ENCODE data around the gene BNC2.

BNC2 gene

GRCh38 chr9:16811987-16812685, 58.3 kb downstream of the BNC2 start:
- no peak for DNase-seq

GRCh38 chr9:16809912-16810610, 60.4 kb downstream of the BNC2 start:
- no peak for DNase-seq

DNA sequence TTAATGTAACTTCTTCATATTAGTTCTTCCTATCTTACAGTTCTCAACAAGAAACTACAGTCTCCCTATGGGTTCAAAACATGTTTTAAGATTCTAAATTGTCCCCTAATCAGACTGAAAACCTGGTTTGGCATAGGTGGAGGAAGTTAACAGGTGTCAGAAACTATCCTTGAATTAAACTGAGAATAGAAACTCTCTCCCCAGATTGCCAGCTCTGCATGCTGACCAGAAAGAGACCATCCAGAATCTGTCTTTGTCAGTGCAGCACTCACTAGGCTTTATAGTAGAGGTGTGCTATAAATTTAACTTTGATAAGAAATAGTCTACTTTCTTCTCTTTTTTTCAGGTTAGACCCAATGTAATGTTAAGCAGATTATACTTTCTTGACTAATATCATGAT, 63.8 kb downstream of the BNC2 start:
- DNase-seq: no peak

GRCh38 chr9:16803648-16804047, 66.8 kb downstream of the BNC2 start:
- DNase-seq: peak; percentile 71 to 80

- no peak for DNase-seq
Observed at GRCh38 chr9:16801871-16802466, 68.5 kb downstream of the BNC2 start.

GRCh38 chr9:16796304-16796825, 74.1 kb downstream of the BNC2 start:
- DNase-seq: no peak

DNA sequence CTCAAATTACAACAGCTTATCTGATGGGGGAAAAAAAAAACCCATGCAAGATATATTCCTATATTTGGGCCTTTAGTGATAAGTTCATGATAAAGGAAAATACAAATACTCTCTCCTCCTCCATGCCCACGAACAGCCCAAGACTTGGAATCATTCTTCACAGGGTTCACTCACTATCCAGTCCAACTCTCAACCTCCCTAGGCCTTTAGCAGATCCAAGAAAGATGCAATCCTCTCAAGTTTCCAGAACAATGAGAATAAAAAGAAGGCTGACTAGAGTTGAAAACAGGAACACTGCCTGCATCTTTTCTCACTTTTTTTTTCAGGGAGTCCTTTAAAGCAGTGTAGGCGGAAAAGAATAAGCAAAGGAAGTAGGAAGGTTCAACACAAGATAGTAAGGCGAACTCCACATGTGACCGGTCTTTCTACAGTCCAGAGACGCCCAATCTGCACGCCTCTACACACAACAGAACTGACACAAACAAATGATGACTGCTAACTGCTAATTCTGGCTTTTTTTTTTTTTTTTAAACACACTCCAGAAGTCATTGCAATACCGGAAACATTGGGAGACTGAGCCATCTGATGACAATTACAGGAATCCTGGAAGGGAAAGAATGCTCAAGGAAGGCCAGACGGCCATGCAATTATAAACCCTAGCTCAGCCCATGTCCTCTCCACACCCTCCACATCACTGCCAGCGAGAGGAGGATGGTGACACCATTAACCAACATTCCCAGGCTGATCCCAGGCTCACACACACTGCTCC, 75.4 kb downstream of the BNC2 start:
- DNase-seq: no peak

- DNase-seq: no peak
Observed at GRCh38 chr9:16794103-16794502, 76.4 kb downstream of the BNC2 start.

DNA sequence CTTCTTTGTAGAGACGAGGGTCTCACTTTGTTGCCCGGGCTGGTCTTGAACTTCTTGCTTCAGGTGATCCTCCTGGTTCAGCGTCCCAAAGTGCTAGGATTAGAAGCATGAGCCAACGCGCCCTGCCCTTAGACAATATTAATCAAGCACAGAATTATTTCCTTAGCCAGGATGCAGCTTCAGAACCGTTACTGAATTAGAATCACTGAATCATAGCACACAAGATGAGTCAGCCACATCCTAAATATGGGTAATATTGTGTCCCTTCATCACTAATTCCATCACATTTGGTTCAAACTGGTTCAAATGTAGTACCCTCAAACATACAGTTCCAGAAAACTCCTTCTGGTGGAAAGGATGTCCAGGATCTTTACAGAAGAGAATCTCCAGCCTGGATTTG, 82.7 kb downstream of the BNC2 start:
- DNase-seq: no peak

DNA sequence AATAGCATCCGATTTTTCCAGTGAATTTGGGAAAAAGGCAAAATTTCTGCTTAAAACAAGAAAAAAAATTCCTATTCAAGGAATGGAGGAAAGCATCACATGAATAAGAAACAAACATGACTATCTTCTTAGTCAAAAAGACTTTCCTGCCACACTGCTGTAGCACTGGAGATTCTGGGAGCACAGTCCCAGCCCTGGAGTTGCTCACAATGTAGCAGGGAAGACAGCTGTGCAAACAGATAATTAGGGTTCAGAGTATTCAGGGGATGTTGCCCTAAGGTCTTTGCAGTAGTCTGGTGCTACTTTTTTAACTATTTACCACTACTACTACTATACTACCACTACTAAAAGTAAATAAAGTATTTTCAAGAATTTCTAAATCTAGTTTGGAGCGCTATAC, 86.5 kb downstream of the BNC2 start:
- peak in 1 of 2 experiments; percentile 19 for DNase-seq

DNA sequence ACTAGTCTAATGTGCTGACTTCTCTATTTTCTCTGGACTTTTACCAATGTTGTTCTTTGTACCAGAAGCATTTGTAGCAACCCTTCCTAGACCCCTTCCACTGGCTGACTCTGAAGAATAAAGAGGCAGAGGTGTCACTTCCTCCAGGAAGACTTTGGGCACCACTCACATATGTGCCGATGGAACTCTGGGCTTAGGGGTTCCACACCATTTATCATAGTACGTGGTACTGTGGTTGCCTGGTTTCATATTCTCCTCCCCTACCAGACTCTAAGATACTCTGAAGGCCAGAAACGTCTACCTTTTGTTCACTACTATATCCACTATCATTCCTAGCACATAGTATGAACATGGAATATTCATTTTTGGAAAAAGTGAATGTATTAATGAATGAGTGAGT, 88.0 kb downstream of the BNC2 start:
- DNase-seq: no peak

- no peak for DNase-seq
Observed at GRCh38 chr9:16775330-16775729, 95.1 kb downstream of the BNC2 start.

DNA sequence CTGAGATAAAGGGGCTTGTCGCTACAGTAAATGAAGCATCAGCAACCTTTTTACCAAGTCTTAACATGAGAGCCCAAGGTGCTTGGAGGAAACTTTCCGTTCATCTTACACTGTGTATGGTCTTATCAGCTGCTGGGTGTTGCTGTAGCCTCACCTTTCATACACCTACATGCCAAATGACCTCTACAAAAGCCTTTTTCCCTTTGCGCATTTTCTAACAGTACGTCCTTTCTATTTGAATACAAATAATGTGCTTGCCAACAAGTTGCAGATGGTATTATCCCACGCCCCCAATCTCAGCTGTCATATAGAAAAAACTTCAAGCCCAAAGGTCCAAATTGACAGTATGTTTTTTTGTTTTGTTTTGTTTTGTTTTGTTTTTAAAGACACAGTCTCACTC, 96.9 kb downstream of the BNC2 start:
- DNase-seq: no peak

GRCh38 chr9:16773116-16773515, 97.4 kb downstream of the BNC2 start:
- no peak for DNase-seq

GRCh38 chr9:16771356-16771755, 99.1 kb downstream of the BNC2 start:
- no peak for DNase-seq

GRCh38 chr9:16769291-16769690, 101.2 kb downstream of the BNC2 start:
- DNase-seq: no peak

- DNase-seq: no peak
Observed at GRCh38 chr9:16768816-16769215, 101.7 kb downstream of the BNC2 start.

- DNase-seq: no peak
Observed at GRCh38 chr9:16767366-16767765, 103.1 kb downstream of the BNC2 start.

DNA sequence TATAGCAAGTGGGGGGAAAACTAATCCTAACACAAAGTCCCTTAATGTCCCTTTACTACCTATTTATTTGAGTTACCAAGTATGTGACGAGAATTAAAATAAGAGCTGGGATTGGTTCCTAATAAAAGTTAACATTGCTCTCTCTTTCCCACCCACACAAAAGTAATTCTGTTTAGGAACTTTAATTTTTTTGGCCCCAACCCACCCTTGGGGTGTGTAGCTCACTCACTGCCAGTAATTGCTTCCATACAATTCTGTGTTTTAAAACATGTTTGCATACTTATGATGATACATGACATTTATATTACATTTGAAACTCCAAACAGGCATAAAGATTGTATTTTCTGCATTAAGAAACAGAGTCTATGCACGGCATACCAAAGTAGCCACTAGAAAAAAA, 106.5 kb downstream of the BNC2 start:
- no peak for DNase-seq

- DNase-seq: no peak
Observed at GRCh38 chr9:16755467-16756160, 114.9 kb downstream of the BNC2 start.

- no peak for DNase-seq
Observed at GRCh38 chr9:16754662-16755061, 115.8 kb downstream of the BNC2 start.

- DNase-seq: no peak
Observed at GRCh38 chr9:16753256-16753655, 117.2 kb downstream of the BNC2 start.

- no peak for DNase-seq
Observed at GRCh38 chr9:16752601-16753000, 117.9 kb downstream of the BNC2 start.

Data from NCI-H526 (cell line).